Measurements from ENCODE around the gene C1RL. TPM values are rescaled to one million over a fixed set of nuclear protein-coding genes. Genes with fewer than 3 reads are reported as not detected.
A peak's percentile ranks its signal among the peaks of the same experiment; 100 is the strongest.

The C1RL gene
- total and polyA plus RNA-seq, 10 donors: 19.1 to 126 (median 84.4) TPM

DNA sequence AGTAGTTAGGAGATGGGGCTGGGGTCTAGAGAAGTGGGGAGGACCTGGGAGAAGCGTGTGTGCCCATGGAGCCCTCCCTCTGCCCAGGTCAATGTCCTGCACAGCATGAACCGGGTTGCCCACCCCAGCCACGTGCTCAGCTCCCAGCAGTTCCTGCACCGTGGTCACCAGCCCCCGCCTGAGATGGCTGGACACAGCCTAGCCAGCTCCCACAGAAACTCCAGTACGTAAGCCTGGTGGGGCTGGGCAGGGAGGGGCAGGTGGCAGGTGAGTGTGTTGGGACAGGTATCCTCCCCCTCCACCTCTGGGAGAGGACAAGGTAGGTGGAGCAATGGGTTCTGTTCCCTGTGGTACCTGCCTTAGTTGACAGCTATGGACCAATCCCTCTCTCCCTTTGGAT lies 41.8 kb upstream of the C1RL start:
- Histone ChIP-seq H3K36me3 (peaks cover 0 to 100% (median 79%) of the 10 kb centered on the region in 6 donors), H3K4me1 (peaks cover 0 to 9% (median 0%) of the 10 kb centered on the region in 6 donors), H3K9me3 (no peaks in the 10 kb centered on the region), H3K27me3 (replicated peaks in 1 of 7) (no peaks in the 10 kb centered on the region), H3K4me3 (no peak overlapping the region), H3K27ac (no peak overlapping the region)
- intact Hi-C loops (cut with DNase I; ENCODE audit: low total_unique reads): no loop called here
- TF ChIP-seq POLR2AphosphoS5 (IDR thresholded peaks at IDR 0.05) (no peak), POLR2A (IDR thresholded peaks at IDR 0.05) (no peak), CTCF (IDR thresholded peaks at IDR 0.05 in 8 of 11, conservative IDR thresholded peaks at IDR 0.05 in 3 of 11) (no peak)
- no peak for DNase-seq
- WGBS, 5 donors: 82 to 94% (median 89%) methylated on average over 6 of the region's 6 CpGs

- DNase-seq: peak; percentile 70
- intact Hi-C loops (cut with DNase I; ENCODE audit: low total_unique reads): no loop called here
- no peaks in the 10 kb centered on the region for H3K27me3 ChIP-seq (replicated peaks in 1 of 7)
- peaks cover 0 to 100% (median 75%) of the 10 kb centered on the region in 6 donors for H3K36me3 ChIP-seq
- H3K9me3 ChIP-seq: no peaks in the 10 kb centered on the region
- H3K27ac ChIP-seq: no peak overlapping the region
- H3K4me3 ChIP-seq: no peak overlapping the region
- TF ChIP-seq POLR2AphosphoS5 (IDR thresholded peaks at IDR 0.05) (no peak), CTCF (IDR thresholded peaks at IDR 0.05 in 8 of 11, conservative IDR thresholded peaks at IDR 0.05 in 3 of 11) (no peak), POLR2A (IDR thresholded peaks at IDR 0.05) (no peak)
- H3K4me1 ChIP-seq: peaks cover 0 to 9% (median 0%) of the 10 kb centered on the region in 6 donors
- WGBS, 5 donors: 74 to 95% (median 82%) methylated on average over 12 of the region's 12 CpGs
Observed at GRCh38 chr12:7150356-7150755, 41.3 kb upstream of the C1RL start.

GRCh38 chr12:7146906-7147305 lies 37.9 kb upstream of the C1RL start:
- WGBS, 5 donors: 93 to 98% (median 95%) methylated on average over 7 of the region's 7 CpGs
- Histone ChIP-seq H3K9me3 (no peaks in the 10 kb centered on the region), H3K4me1 (peaks cover 0 to 13% (median 3%) of the 10 kb centered on the region in 6 donors), H3K27ac (no peak overlapping the region), H3K36me3 (peaks cover 0 to 93% (median 53%) of the 10 kb centered on the region in 6 donors), H3K4me3 (no peak overlapping the region), H3K27me3 (replicated peaks in 1 of 7) (no peaks in the 10 kb centered on the region)
- intact Hi-C loops (cut with DNase I; ENCODE audit: low total_unique reads): no loop called here
- DNase-seq: no peak
- TF ChIP-seq POLR2A (IDR thresholded peaks at IDR 0.05): no peak
- no peak for TF ChIP-seq POLR2AphosphoS5 (IDR thresholded peaks at IDR 0.05)
- TF ChIP-seq CTCF (IDR thresholded peaks at IDR 0.05 in 8 of 11, conservative IDR thresholded peaks at IDR 0.05 in 3 of 11): no peak

- H3K27me3 ChIP-seq (replicated peaks in 1 of 7): no peaks in the 10 kb centered on the region
- peaks cover 0 to 17% (median 3%) of the 10 kb centered on the region in 6 donors for H3K4me1 ChIP-seq
- TF ChIP-seq POLR2AphosphoS5 (IDR thresholded peaks at IDR 0.05) (no peak), POLR2A (IDR thresholded peaks at IDR 0.05) (no peak), CTCF (IDR thresholded peaks at IDR 0.05 in 8 of 11, conservative IDR thresholded peaks at IDR 0.05 in 3 of 11) (no peak)
- no peaks in the 10 kb centered on the region for H3K9me3 ChIP-seq
- 90 to 94% (median 91%) methylated on average over 7 of the region's 7 CpGs for WGBS, 5 donors
- no peak for DNase-seq
- intact Hi-C loops (cut with DNase I; ENCODE audit: low total_unique reads): no loop called here
- no peak overlapping the region for H3K4me3 ChIP-seq
- H3K27ac ChIP-seq: no peak overlapping the region
- peaks cover 0 to 93% (median 51%) of the 10 kb centered on the region in 6 donors for H3K36me3 ChIP-seq
Observed at GRCh38 chr12:7146228-7146627, 37.2 kb upstream of the C1RL start.

Data from spleen (tissue), 11 donors.